Neural cell (in vitro differentiated cells): ENCODE data around the gene TJP1.

Experiments
- CTCF ChIP-seq: fragments of 450-650 bp; IDR thresholded peaks from 2 replicates; pipeline ENCODE4 v1.5.1; 2014; ENCODE audit warnings: antibody characterized with exemption, mild to moderate bottlenecking, moderate library complexity; ENCODE audit not compliant: poor library complexity, severe bottlenecking
- EP300 ChIP-seq: fragments of 450-650 bp; conservative IDR thresholded peaks from 2 replicates; pipeline ENCODE4 v1.6.1; 2014; ENCODE audit warnings: antibody characterized with exemption, mild to moderate bottlenecking, moderate library complexity; ENCODE audit not compliant: poor library complexity, severe bottlenecking
- EZH2 ChIP-seq: fragments of 200-600, 300-800 bp; shearing (Covaris generic), sonication (generic); IDR thresholded peaks from 2 replicates; pipeline ENCODE4 v1.6.1; 2014; ENCODE audit warnings: antibody characterized with exemption, low read length, borderline replicate concordance, mild to moderate bottlenecking; ENCODE audit not compliant: insufficient read depth, poor library complexity, severe bottlenecking
- MXI1 ChIP-seq: fragments of 450-650 bp; conservative IDR thresholded peaks from 2 replicates; pipeline ENCODE4 v1.6.1; 2014; ENCODE audit warnings: antibody characterized with exemption, mild to moderate bottlenecking; ENCODE audit not compliant: poor library complexity, severe bottlenecking
- POLR2AphosphoS5 ChIP-seq: IDR thresholded peaks from 2 replicates; pipeline ENCODE4 v1.6.1; 2012
- RAD21 ChIP-seq: fragments of 450-650 bp; conservative IDR thresholded peaks from 2 replicates; pipeline ENCODE4 v1.6.1; 2014; ENCODE audit warnings: antibody characterized with exemption, mild to moderate bottlenecking, moderate library complexity
- REST ChIP-seq: IDR thresholded peaks from 2 replicates; pipeline ENCODE4 v1.6.1; 2012; ENCODE audit warnings: borderline replicate concordance
- SMC3 ChIP-seq: fragments of 450-650 bp; conservative IDR thresholded peaks from 2 replicates; pipeline ENCODE4 v1.6.1; 2014; ENCODE audit warnings: antibody characterized with exemption, mild to moderate bottlenecking, moderate library complexity; ENCODE audit not compliant: poor library complexity
- TAF1 ChIP-seq: IDR thresholded peaks from 2 replicates; pipeline ENCODE4 v1.6.1; 2012; ENCODE audit warnings: low read depth

- TF ChIP-seq POLR2AphosphoS5: no peak
- TF ChIP-seq CTCF: no peak
- no peak for TF ChIP-seq EP300
- TF ChIP-seq EZH2: no peak
- TF ChIP-seq RAD21: no peak
- no peak for TF ChIP-seq MXI1
- no peak for TF ChIP-seq REST
- no peak for TF ChIP-seq SMC3
- TF ChIP-seq TAF1: no peak
Measured at GRCh38 chr15:29788433-29789034, 33.7 kb downstream of the TJP1 start.
